ENCODE measurements around the gene MLLT3.

- TF ChIP-seq CTCF (conservative IDR thresholded peaks at IDR 0.05; ENCODE audit: low read length), result no peak
- no peak for TF ChIP-seq EZH2phosphoT487 (IDR thresholded peaks at IDR 0.05; ENCODE audit: borderline replicate concordance)
Observed at GRCh38 chr9:20404192-20404813, 218.0 kb downstream of the MLLT3 start.

Measured in Loucy (cell line).